ENCODE data around the gene SPCS1. TPM values are rescaled to one million over a fixed set of nuclear protein-coding genes. Genes with fewer than 3 reads are reported as not detected.

Gene SPCS1
- total RNA-seq, 1 experiment from 2014 or later = 101 TPM

GRCh38 chr3:52733256-52733891 is 27.5 kb downstream of the SPCS1 start (continued):
- TF ChIP-seq PRDM15 (CRISPR knock-in tag; IDR thresholded peaks at IDR 0.05) (no peak), ATF2 (CRISPR knock-in tag; IDR thresholded peaks at IDR 0.05; ENCODE audit: borderline replicate concordance, low read depth) (no peak), ETV6 (CRISPR knock-in tag; IDR thresholded peaks at IDR 0.05) (no peak), TEAD1 (CRISPR knock-in tag; IDR thresholded peaks at IDR 0.05) (no peak), ZSCAN18 (CRISPR knock-in tag; IDR thresholded peaks at IDR 0.05) (no peak), NFE2L1 (CRISPR knock-in tag; IDR thresholded peaks at IDR 0.05) (no peak), NFATC4 (CRISPR knock-in tag; IDR thresholded peaks at IDR 0.05) (no peak), EMX1 (CRISPR knock-in tag; IDR thresholded peaks at IDR 0.05) (no peak), TEAD4 (CRISPR knock-in tag; IDR thresholded peaks at IDR 0.05) (no peak)

GRCh38 chr3:52739730-52740129 is 33.8 kb downstream of the SPCS1 start:
- CTCF ChIA-PET = no interaction called here
- Mint-ChIP-seq H3K27ac (no peak overlapping the region), H3K4me3 (no peak overlapping the region), H3K9me3 (no peaks in the 10 kb centered on the region), H3K36me3 (peaks cover 65% of the 10 kb centered on the region), H3K27me3 (ENCODE audit: low read depth) (no peaks in the 10 kb centered on the region), H3K4me1 (no peaks in the 10 kb centered on the region)
- no peak for ATAC-seq
- POLR2A ChIA-PET = no interaction called here
- DNase-seq (ENCODE audit: low spot score) = no peak
- TF ChIP-seq ZNF281 (CRISPR knock-in tag; IDR thresholded peaks at IDR 0.05) (no peak), NFYB (CRISPR knock-in tag; conservative IDR thresholded peaks at IDR 0.05; ENCODE audit: low read depth) (no peak), MAX (CRISPR knock-in tag; IDR thresholded peaks at IDR 0.05) (no peak)

- CTCF ChIA-PET = interaction anchor here (0.8 to 1.9 kb wide), 4 partner anchors 28 to 78 kb away, joined by 3 to 7 read pairs (median 5); partner anchors contain the start of gene NEK4
- Mint-ChIP-seq H3K27ac (no peak overlapping the region), H3K9me3 (no peaks in the 10 kb centered on the region), H3K27me3 (ENCODE audit: low read depth) (no peaks in the 10 kb centered on the region), H3K36me3 (peaks cover 66% of the 10 kb centered on the region), H3K4me3 (no peak overlapping the region), H3K4me1 (no peaks in the 10 kb centered on the region)
- TF ChIP-seq CTCF (IDR thresholded peaks at IDR 0.05) (0 out of 2 replicates have a peak, but pooled peaks have one; percentile 16), USF2 (CRISPR knock-in tag; IDR thresholded peaks at IDR 0.05) (no peak), TP53 (CRISPR knock-in tag; IDR thresholded peaks at IDR 0.05) (no peak)
- ATAC-seq (no peak), DNase-seq (ENCODE audit: low spot score) (no peak)
- POLR2A ChIA-PET = no interaction called here
These were observed 36.6 kb downstream of the SPCS1 start for GRCh38 chr3:52742418-52743041.

Data from WTC11 (cell line).